ENCODE data around the gene ACR. TPM values are rescaled to one million over a fixed set of nuclear protein-coding genes. Genes with fewer than 3 reads are reported as not detected.

The ACR gene
- total and polyA plus RNA-seq, 8 donors: 0.27 to 1.4 (median 0.56) TPM; not detected in 1

DNA sequence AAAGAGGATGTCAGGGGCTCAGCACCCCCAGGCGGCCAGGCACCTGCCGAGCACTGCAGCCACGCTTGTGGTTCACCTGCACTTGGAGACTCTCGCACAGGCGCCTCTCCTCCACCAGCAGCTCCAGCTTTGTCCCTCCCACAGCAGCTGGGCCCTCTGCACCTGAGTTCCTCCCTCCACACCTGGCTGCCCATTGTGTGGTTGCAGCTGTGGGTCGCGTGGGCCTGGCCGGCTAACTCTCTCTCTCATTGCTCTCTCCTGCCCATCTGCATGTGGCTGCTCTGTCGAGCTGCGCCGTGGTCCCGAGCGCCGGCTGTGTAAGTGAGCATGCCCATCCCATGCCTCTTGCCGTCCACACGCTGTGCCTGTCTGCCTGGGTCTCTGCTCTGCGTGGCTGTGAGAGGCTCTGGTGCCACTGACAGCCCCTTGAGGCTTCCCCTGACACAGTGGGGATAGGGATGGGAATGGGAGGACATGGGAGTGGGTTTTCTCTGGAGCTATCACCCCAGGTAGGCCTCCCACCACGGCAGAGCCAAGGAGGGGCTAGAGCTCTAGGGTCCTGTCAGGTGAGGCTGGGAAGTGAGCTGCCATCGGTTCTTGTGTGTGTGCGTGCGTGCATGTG is 8.5 kb upstream of the ACR start:
- Histone ChIP-seq H3K27me3 (peaks cover 0 to 30% of the 10 kb centered on the region in 2 donors), H3K4me3 (no peak overlapping the region), H3K4me1 (peaks cover 0 to 14% of the 10 kb centered on the region in 2 donors), H3K27ac (no peak overlapping the region), H3K36me3 (peaks cover 0 to 8% of the 10 kb centered on the region in 2 donors), H3K9me3 (no peaks in the 10 kb centered on the region)
- TF ChIP-seq, protein P1, sequence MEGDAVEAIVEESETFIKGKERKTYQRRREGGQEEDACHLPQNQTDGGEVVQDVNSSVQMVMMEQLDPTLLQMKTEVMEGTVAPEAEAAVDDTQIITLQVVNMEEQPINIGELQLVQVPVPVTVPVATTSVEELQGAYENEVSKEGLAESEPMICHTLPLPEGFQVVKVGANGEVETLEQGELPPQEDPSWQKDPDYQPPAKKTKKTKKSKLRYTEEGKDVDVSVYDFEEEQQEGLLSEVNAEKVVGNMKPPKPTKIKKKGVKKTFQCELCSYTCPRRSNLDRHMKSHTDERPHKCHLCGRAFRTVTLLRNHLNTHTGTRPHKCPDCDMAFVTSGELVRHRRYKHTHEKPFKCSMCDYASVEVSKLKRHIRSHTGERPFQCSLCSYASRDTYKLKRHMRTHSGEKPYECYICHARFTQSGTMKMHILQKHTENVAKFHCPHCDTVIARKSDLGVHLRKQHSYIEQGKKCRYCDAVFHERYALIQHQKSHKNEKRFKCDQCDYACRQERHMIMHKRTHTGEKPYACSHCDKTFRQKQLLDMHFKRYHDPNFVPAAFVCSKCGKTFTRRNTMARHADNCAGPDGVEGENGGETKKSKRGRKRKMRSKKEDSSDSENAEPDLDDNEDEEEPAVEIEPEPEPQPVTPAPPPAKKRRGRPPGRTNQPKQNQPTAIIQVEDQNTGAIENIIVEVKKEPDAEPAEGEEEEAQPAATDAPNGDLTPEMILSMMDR (IDR thresholded peaks at IDR 0.05): no peak
- intact Hi-C loops (cut with DNase I): no loop called here
- DNase-seq: peak in 1 of 4 donors; percentile 80
- ATAC-seq: no peak

DNA sequence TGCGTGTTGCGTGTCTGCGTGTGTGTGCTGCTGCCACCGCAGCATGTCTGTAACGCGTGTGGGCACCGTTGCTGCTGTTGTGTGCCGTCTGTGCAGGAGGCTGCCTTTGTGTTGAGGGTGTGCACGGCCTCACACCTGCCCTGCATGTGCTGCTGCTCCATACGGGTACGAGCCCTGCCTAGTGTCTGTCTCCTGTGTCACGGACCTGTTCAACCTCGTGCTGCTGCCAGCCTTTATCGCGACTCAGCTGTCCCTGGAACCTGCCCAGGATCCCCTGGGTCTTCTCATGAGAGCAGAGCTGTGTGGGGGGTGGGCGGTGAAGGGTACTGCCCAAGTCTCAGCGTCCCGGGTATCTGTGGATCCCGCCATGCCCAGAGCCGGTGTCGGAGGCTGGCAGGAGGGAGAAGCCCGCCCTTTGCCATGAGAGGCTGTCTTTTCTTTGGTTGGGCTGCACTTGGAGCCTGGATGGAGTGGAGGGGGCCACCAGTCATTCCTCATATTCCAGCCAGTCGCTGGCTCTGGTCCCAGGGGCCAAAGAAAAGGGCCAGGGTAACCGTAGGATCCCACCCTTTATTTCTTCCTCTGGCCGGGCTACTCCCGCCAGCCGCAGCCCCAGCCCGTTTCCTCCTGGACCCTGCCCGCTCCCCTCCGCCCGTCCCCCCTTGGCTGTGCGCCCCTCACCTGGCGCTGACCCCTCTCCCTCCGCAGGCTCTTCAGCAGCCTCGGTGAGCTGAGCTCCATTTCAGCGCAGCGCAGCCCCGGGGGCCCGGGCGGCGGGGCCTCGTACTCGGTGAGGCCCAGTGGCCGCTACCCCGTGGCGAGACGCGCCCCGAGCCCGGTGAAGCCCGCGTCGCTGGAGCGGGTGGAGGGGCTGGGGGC is 7.8 kb upstream of the ACR start:
- peaks cover 0 to 31% of the 10 kb centered on the region in 2 donors for H3K27me3 ChIP-seq
- peaks cover 0 to 5% of the 10 kb centered on the region in 2 donors for H3K36me3 ChIP-seq
- intact Hi-C loops (cut with DNase I): no loop called here
- TF ChIP-seq, protein P1 (IDR thresholded peaks at IDR 0.05): no peak
- no peak overlapping the region for H3K4me3 ChIP-seq
- peaks cover 0 to 14% of the 10 kb centered on the region in 2 donors for H3K4me1 ChIP-seq
- peak in 2 of 4 donors; percentile 27 to 74 for DNase-seq
- no peak for ATAC-seq
- no peak overlapping the region for H3K27ac ChIP-seq
- H3K9me3 ChIP-seq: no peaks in the 10 kb centered on the region

DNA sequence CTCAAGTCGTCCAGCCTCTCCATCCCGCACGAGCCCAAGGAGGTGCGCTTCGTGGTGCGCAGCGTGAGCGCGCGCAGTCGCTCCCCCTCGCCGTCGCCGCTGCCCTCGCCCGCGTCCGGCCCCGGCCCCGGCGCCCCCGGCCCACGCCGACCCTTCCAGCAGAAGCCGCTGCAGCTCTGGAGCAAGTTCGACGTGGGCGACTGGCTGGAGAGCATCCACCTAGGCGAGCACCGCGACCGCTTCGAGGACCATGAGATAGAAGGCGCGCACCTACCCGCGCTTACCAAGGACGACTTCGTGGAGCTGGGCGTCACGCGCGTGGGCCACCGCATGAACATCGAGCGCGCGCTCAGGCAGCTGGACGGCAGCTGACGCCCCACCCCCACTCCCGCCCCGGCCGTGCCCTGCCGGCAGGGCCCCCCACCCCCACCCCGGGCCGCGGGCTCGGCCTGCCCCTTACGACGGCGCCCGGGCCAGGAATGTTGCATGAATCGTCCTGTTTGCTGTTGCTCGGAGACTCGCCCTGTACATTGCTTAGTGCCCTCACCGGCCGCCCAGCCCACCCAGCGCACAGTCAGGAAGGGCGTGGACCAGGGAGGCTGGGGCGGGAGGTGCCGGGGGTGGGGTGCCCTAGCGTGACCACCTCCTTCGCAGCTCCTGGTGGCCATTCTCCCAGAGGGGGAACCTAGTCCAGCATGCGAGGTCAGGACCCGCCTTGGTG is 6.9 kb upstream of the ACR start:
- Histone ChIP-seq H3K4me1 (peaks cover 0 to 14% of the 10 kb centered on the region in 2 donors), H3K36me3 (no peaks in the 10 kb centered on the region), H3K9me3 (no peaks in the 10 kb centered on the region), H3K4me3 (no peak overlapping the region), H3K27me3 (peaks cover 0 to 31% of the 10 kb centered on the region in 2 donors), H3K27ac (peak overlapping the region in 1 of 2 donors; percentile 18)
- DNase-seq (peak in 3 of 4 donors; percentile 33 to 78 (median 37)), ATAC-seq (peak; percentile 22)
- TF ChIP-seq, protein P1 (IDR thresholded peaks at IDR 0.05): no peak
- intact Hi-C loops (cut with DNase I): no loop called here

DNA sequence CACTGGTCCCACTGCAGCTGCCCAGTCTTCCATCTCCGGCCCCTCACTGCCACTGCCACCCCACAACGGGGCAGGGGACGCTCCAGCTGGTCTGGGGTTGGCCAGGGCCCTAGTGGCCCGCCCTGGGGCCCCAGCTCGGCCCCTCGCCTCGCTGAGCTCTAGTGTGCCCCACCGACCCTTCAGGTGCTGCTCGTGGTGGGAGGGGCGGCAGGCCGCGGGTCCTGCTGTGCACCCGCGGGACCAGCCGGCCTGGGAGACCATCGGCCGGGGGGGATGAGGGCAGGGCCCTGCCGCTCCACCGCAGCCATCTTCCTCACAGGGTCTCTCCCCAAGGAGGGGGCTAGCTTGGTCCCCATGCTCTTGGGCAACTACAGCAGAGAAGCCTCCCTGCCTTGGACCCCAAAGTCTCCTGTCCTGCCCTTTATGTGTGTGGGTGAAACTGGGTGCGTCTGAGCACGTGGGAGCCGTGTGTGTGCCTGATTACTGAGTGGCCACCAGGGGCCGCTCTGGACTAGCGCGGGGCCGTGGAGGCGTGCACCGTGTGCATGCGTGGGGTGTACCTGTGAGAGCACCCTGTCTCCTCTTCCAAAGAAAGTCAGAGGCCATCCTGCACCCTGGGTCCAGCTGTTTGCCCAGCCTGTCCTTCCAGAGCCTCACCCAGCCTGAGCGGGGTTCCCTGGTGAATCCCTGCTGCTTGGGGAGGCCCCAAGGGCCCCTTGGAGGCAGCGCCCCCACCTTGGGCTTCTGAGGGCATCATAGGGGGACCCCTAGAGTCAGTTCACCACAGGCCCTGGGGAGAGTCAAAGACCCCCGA is 6.0 kb upstream of the ACR start:
- no peaks in the 10 kb centered on the region for H3K9me3 ChIP-seq
- no peaks in the 10 kb centered on the region for H3K36me3 ChIP-seq
- ATAC-seq (peak; percentile 89), DNase-seq (peak in 3 of 4 donors; percentile 18 to 76 (median 29))
- H3K27me3 ChIP-seq: peaks cover 0 to 31% of the 10 kb centered on the region in 2 donors
- H3K27ac ChIP-seq: peak overlapping the region in 1 of 2 donors; percentile 18
- intact Hi-C loops (cut with DNase I): no loop called here
- no peak overlapping the region for H3K4me3 ChIP-seq
- TF ChIP-seq, protein P1 (IDR thresholded peaks at IDR 0.05): peak; percentile 61 to 68
- peaks cover 0 to 14% of the 10 kb centered on the region in 2 donors for H3K4me1 ChIP-seq
